K562 (cell line): ENCODE measurements around the gene OIT3. TPM values are rescaled to one million over a fixed set of nuclear protein-coding genes. Genes with fewer than 3 reads are reported as not detected.
A peak's percentile ranks its signal among the peaks of the same experiment; 100 is the strongest.

ENCODE experiments used
- ATF3 ChIP-seq, 2 experiments: fragments of 450-650 bp in 1 of 2; sonication (generic) in 1 of 2; formaldehyde crosslinking in 1 of 2; IDR thresholded peaks in 1 of 2; conservative IDR thresholded peaks in 1 of 2; 2 replicates each; pipeline versions ENCODE4 v1.6.1 to v1.8.1; 2016 to 2023; ENCODE audit warnings: mild to moderate bottlenecking in 2 of 2, moderate library complexity in 2 of 2, inconsistent platforms in 1 of 2, missing genetic modification reagents in 1 of 2
- ATF4 ChIP-seq: fragments of 450-650 bp; formaldehyde crosslinking; IDR thresholded peaks from 2 replicates; pipeline ENCODE4 v1.4.0; 2022; ENCODE audit warnings: mild to moderate bottlenecking, moderate library complexity
- C11orf30 ChIP-seq: fragments of 450-650 bp; IDR thresholded peaks from 2 replicates; pipeline ENCODE4 v1.6.1; 2016; ENCODE audit warnings: low read depth, mild to moderate bottlenecking
- CBX5 ChIP-seq: IDR thresholded peaks from 2 replicates; pipeline ENCODE4 v1.6.1; 2014; ENCODE audit warnings: low read depth, borderline replicate concordance
- CHCHD3 ChIP-seq: fragments of 250-450 bp; sonication (Bioruptor Pico); IDR thresholded peaks from 2 replicates; pipeline ENCODE4 v2.1.2; 2022; ENCODE audit warnings: mild to moderate bottlenecking
- DIDO1 ChIP-seq: fragments of 450-650 bp; IDR thresholded peaks from 2 replicates; pipeline ENCODE4 v1.6.1; 2016; ENCODE audit warnings: low read depth, missing biosample characterization, missing genetic modification characterization
- FUS ChIP-seq: fragments of 200-400 bp; formaldehyde crosslinking; optimal IDR thresholded peaks from 2 replicates; pipeline ENCODE3; 2017; ENCODE audit warnings: low read depth, low read length
- GATA2 ChIP-seq: sonication (generic); formaldehyde crosslinking; IDR thresholded peaks from 2 replicates; pipeline ENCODE4 v1.4.0; 2020; ENCODE audit warnings: mild to moderate bottlenecking, missing genetic modification reagents
- GTF2E2 ChIP-seq: fragments of 200-800 bp; sonication (Bioruptor generic); IDR thresholded peaks from 2 replicates; pipeline ENCODE4 v1.6.1; 2016; ENCODE audit warnings: missing genetic modification characterization, missing compliant biosample characterization
- IRF1 ChIP-seq: sonication (generic); formaldehyde crosslinking; IDR thresholded peaks from 2 replicates; pipeline ENCODE4 v1.8.0; 2022; ENCODE audit warnings: missing genetic modification reagents, mild to moderate bottlenecking, borderline replicate concordance
- JUND ChIP-seq, 2 experiments: IDR thresholded peaks; 2 replicates in 1 of 2; 3 replicates in 1 of 2; pipeline ENCODE4 v1.6.1; 2011; ENCODE audit warnings: borderline replicate concordance in 2 of 2, low read depth in 2 of 2, low read length in 2 of 2, improper control_type of control experiment in 1 of 2, missing biosample characterization in 1 of 2, missing genetic modification characterization in 1 of 2, missing genetic modification reagents in 1 of 2
- MAFF ChIP-seq: IDR thresholded peaks from 2 replicates; pipeline ENCODE4 v1.6.1; 2012; ENCODE audit warnings: low read length, improper control_type of control experiment
- MAFK ChIP-seq: IDR thresholded peaks from 2 replicates; pipeline ENCODE4 v1.6.1; 2011; ENCODE audit warnings: low read length, improper control_type of control experiment
- MTA1 ChIP-seq: fragments of 450-650 bp; IDR thresholded peaks from 2 replicates; pipeline ENCODE4 v1.6.1; 2017; ENCODE audit warnings: borderline replicate concordance
- MXI1 ChIP-seq: IDR thresholded peaks from 2 replicates; pipeline ENCODE4 v1.6.1; 2011; ENCODE audit warnings: low read depth, mild to moderate bottlenecking, improper control_type of control experiment, low read length
- NR2C2 ChIP-seq, 2 experiments: fragments of 200-800 bp in 1 of 2; sonication (Bioruptor generic) in 1 of 2; sonication (generic) in 1 of 2; formaldehyde crosslinking in 1 of 2; IDR thresholded peaks; 2 replicates each; pipeline versions ENCODE4 v1.6.1 to v1.8.0; 2016 to 2022; ENCODE audit warnings: mild to moderate bottlenecking in 1 of 2, missing compliant biosample characterization in 1 of 2, missing genetic modification characterization in 1 of 2, missing genetic modification reagents in 1 of 2
- TAF7 ChIP-seq: fragments of 450-650 bp; IDR thresholded peaks from 2 replicates; pipeline ENCODE4 v1.6.1; 2016; ENCODE audit warnings: missing genetic modification characterization, missing compliant biosample characterization
- TBP ChIP-seq: optimal IDR thresholded peaks from 2 replicates; pipeline ENCODE3; 2011; ENCODE audit warnings: low read depth, low read length, improper control_type of control experiment
- TSC22D4 ChIP-seq: fragments of 450-650 bp; IDR thresholded peaks from 2 replicates; pipeline ENCODE4 v1.6.1; 2016; ENCODE audit warnings: missing genetic modification characterization, missing biosample characterization, control low read depth
- VEZF1 ChIP-seq: fragments of 200-800 bp; sonication (Bioruptor generic); IDR thresholded peaks from 2 replicates; pipeline ENCODE4 v1.6.1; 2017; ENCODE audit warnings: missing genetic modification characterization, missing compliant biosample characterization
- ZBTB49 ChIP-seq: sonication (generic); formaldehyde crosslinking; IDR thresholded peaks from 2 replicates; pipeline ENCODE4 v1.8.0; 2022; ENCODE audit warnings: missing genetic modification reagents, mild to moderate bottlenecking, borderline replicate concordance
- ZNF134 ChIP-seq: fragments of 250-450 bp; sonication (Bioruptor Pico); conservative IDR thresholded peaks from 2 replicates; pipeline ENCODE4 v1.4.0; 2020
- ZNF212 ChIP-seq: fragments of 450-650 bp; formaldehyde crosslinking; IDR thresholded peaks from 2 replicates; pipeline ENCODE4 v1.4.0; 2020; ENCODE audit warnings: mild to moderate bottlenecking
- ZNF316 ChIP-seq: fragments of 450-650 bp; IDR thresholded peaks from 2 replicates; pipeline ENCODE4 v1.6.1; 2016
- polyA plus RNA-seq, 8 experiments: library from polyadenylated mRNA; depleted of rRNA in 4 of 8; stranded (reverse) in 5 of 8; unstranded in 3 of 8; fragments of >200 nt; fragmentation: Nextera tagmentation in 2 of 8; fragmentation: Illumina TruSeq in 1 of 8; extraction: Ambion mirVana in 2 of 8; extraction: Trizol in 1 of 8; gene quantifications; 2 replicates each; pipeline versions ENCODE4 v1.2.1 to v1.2.3, GENCODE V29; 2011 to 2014; ENCODE audit warnings: inconsistent platforms in 1 of 8, missing spikeins in 1 of 8
- total RNA-seq, 7 experiments: library from RNA; depleted of rRNA in 6 of 7; stranded (reverse); fragments of >200 nt in 6 of 7; fragmentation: Illumina TruSeq in 2 of 7; extraction: Trizol in 2 of 7; gene quantifications; 2 replicates each; pipeline versions ENCODE4 v1.2.1 to v1.2.3, GENCODE V29; 2011 to 2021; ENCODE audit warnings: low replicate concordance in 1 of 7

The OIT3 gene
- total and polyA plus RNA-seq, 9 of the 15 experiments (the other 6 are each of a cell fraction or from before 2014, with no cell fraction given): not detected

- TF ChIP-seq ATF4 (no peak), TSC22D4 (tag) (no peak), JUND (IDR thresholded peaks at IDR 0.05; ENCODE audit: borderline replicate concordance, low read depth, low read length) (no peak), JUND (tag; IDR thresholded peaks at IDR 0.05; ENCODE audit: borderline replicate concordance, low read depth, low read length) (no peak), ZNF212 (CRISPR knock-in tag) (no peak), FUS (no peak), ATF3 (IDR thresholded peaks at IDR 0.05) (no peak), ATF3 (CRISPR knock-in tag; conservative IDR thresholded peaks at IDR 0.05) (no peak), ZNF316 (peak; percentile 92), CBX5 (no peak), VEZF1 (no peak), TAF7 (tag) (no peak), IRF1 (CRISPR knock-in tag) (no peak), ZBTB49 (no peak), CHCHD3 (CRISPR knock-in tag) (no peak), MTA1 (no peak), TBP (no peak), DIDO1 (tag) (no peak), MAFK (peak; percentile 74), GTF2E2 (tag) (no peak), GATA2 (no peak), MXI1 (no peak), ZNF134 (CRISPR knock-in tag) (no peak), NR2C2 (CRISPR knock-in tag; IDR thresholded peaks at IDR 0.05) (no peak), NR2C2 (tag; IDR thresholded peaks at IDR 0.05) (no peak), MAFF (peak; percentile 84), C11orf30 (peak; percentile 90)
These were observed 35.5 kb upstream of the OIT3 start (continued) for GRCh38 chr10:72858067-72858466.
